Measurements from ENCODE around the gene RHBDD1. TPM values are rescaled to one million over a fixed set of nuclear protein-coding genes. Genes with fewer than 3 reads are reported as not detected.

Gene RHBDD1
- total RNA-seq, 3 donors from 2014 or later (not counting 1 experiment from before 2014, with no cell fraction given) = 33.7 to 49.7 (median 47.7) TPM

GRCh38 chr2:226855787-226856186 is 19.9 kb downstream of the RHBDD1 start:
- no peaks in the 10 kb centered on the region for H3K4me1 ChIP-seq (ENCODE audit: control insufficient read depth, insufficient read depth, low read length)
- no peak for ATAC-seq
- no peak overlapping the region for H3K27ac Mint-ChIP-seq
- no peak overlapping the region for H3K4me3 Mint-ChIP-seq
- no peaks in the 10 kb centered on the region for H3K36me3 Mint-ChIP-seq
- no peaks in the 10 kb centered on the region for H3K9me3 ChIP-seq (ENCODE audit: control insufficient read depth, insufficient read depth, low read length)
- H3K9me3 Mint-ChIP-seq = no peaks in the 10 kb centered on the region
- no peak overlapping the region for H3K27ac ChIP-seq (ENCODE audit: low read length)
- H3K36me3 ChIP-seq (ENCODE audit: control insufficient read depth, insufficient read depth, low read length) = no peaks in the 10 kb centered on the region
- no peaks in the 10 kb centered on the region for H3K27me3 ChIP-seq (ENCODE audit: control insufficient read depth, insufficient read depth, low read length)
- no CpG with 5 or more reads among the region's 2 CpGs for WGBS (ENCODE audit: insufficient coverage)
- H3K4me1 Mint-ChIP-seq = peaks cover 4 to 8% of the 10 kb centered on the region in 2 donors
- no peak for DNase-seq
- H3K27me3 Mint-ChIP-seq (ENCODE audit: low read depth in 2 of 2) = no peaks in the 10 kb centered on the region
- intact Hi-C loops (cut with micrococcal nuclease) = no loop called here
- H3K4me3 ChIP-seq (ENCODE audit: low read length) = no peak overlapping the region
- no peak for TF ChIP-seq CTCF (IDR thresholded peaks at IDR 0.05)

GRCh38 chr2:226860087-226860486 is 24.2 kb downstream of the RHBDD1 start:
- TF ChIP-seq CTCF (IDR thresholded peaks at IDR 0.05) = no peak
- no peak overlapping the region for H3K4me3 ChIP-seq (ENCODE audit: low read length)
- Mint-ChIP-seq H3K36me3 (peaks cover 7% of the 10 kb centered on the region), H3K9me3 (no peaks in the 10 kb centered on the region), H3K27me3 (ENCODE audit: low read depth in 2 of 2) (no peaks in the 10 kb centered on the region), H3K4me3 (no peak overlapping the region), H3K4me1 (peaks cover 30 to 34% of the 10 kb centered on the region in 2 donors), H3K27ac (no peak overlapping the region)
- peaks cover 7% of the 10 kb centered on the region for H3K36me3 ChIP-seq (ENCODE audit: control insufficient read depth, insufficient read depth, low read length)
- H3K9me3 ChIP-seq (ENCODE audit: control insufficient read depth, insufficient read depth, low read length) = no peaks in the 10 kb centered on the region
- intact Hi-C loops (cut with micrococcal nuclease) = no loop called here
- H3K27ac ChIP-seq (ENCODE audit: low read length) = no peak overlapping the region
- DNase-seq = no peak
- peaks cover 12% of the 10 kb centered on the region for H3K4me1 ChIP-seq (ENCODE audit: control insufficient read depth, insufficient read depth, low read length)
- H3K27me3 ChIP-seq (ENCODE audit: control insufficient read depth, insufficient read depth, low read length) = no peaks in the 10 kb centered on the region
- ATAC-seq = no peak

GRCh38 chr2:226862623-226863022 is 26.8 kb downstream of the RHBDD1 start:
- WGBS (ENCODE audit: insufficient coverage) = 65% methylated on average over 2 of the region's 2 CpGs
- Mint-ChIP-seq H3K27me3 (ENCODE audit: low read depth in 2 of 2) (no peaks in the 10 kb centered on the region), H3K4me1 (peaks cover 30 to 38% of the 10 kb centered on the region in 2 donors), H3K9me3 (no peaks in the 10 kb centered on the region), H3K27ac (no peak overlapping the region), H3K4me3 (no peak overlapping the region), H3K36me3 (peaks cover 7% of the 10 kb centered on the region)
- intact Hi-C loops (cut with micrococcal nuclease) = no loop called here
- no peaks in the 10 kb centered on the region for H3K27me3 ChIP-seq (ENCODE audit: control insufficient read depth, insufficient read depth, low read length)
- H3K4me3 ChIP-seq (ENCODE audit: low read length) = no peak overlapping the region
- no peak for TF ChIP-seq CTCF (IDR thresholded peaks at IDR 0.05)
- no peak overlapping the region for H3K27ac ChIP-seq (ENCODE audit: low read length)
- peaks cover 12% of the 10 kb centered on the region for H3K4me1 ChIP-seq (ENCODE audit: control insufficient read depth, insufficient read depth, low read length)
- DNase-seq (no peak), ATAC-seq (peak in 1 of 3 donors; percentile 30)
- H3K36me3 ChIP-seq (ENCODE audit: control insufficient read depth, insufficient read depth, low read length) = peaks cover 13% of the 10 kb centered on the region
- H3K9me3 ChIP-seq (ENCODE audit: control insufficient read depth, insufficient read depth, low read length) = no peaks in the 10 kb centered on the region

- H3K36me3 Mint-ChIP-seq = peaks cover 19% of the 10 kb centered on the region
Measured at GRCh38 chr2:226865273-226865672, 29.4 kb downstream of the RHBDD1 start.

More at GRCh38 chr2:226865273-226865672, 29.4 kb downstream of the RHBDD1 start:
- WGBS (ENCODE audit: insufficient coverage) = 98% methylated on average over 1 of the region's 1 CpG
- H3K4me1 ChIP-seq (ENCODE audit: control insufficient read depth, insufficient read depth, low read length) = peaks cover 12% of the 10 kb centered on the region
- ATAC-seq (no peak), DNase-seq (no peak)
- no peak overlapping the region for H3K27ac Mint-ChIP-seq
- TF ChIP-seq CTCF (IDR thresholded peaks at IDR 0.05) = no peak
- no peaks in the 10 kb centered on the region for H3K27me3 Mint-ChIP-seq (ENCODE audit: low read depth in 2 of 2)
- intact Hi-C loops (cut with micrococcal nuclease) = no loop called here
- H3K27me3 ChIP-seq (ENCODE audit: control insufficient read depth, insufficient read depth, low read length) = no peaks in the 10 kb centered on the region
- peaks cover 21% of the 10 kb centered on the region for H3K36me3 ChIP-seq (ENCODE audit: control insufficient read depth, insufficient read depth, low read length)
- peaks cover 30% of the 10 kb centered on the region in 2 donors for H3K4me1 Mint-ChIP-seq
- H3K27ac ChIP-seq (ENCODE audit: low read length) = no peak overlapping the region
- H3K4me3 ChIP-seq (ENCODE audit: low read length) = no peak overlapping the region
- no peak overlapping the region for H3K4me3 Mint-ChIP-seq
- no peaks in the 10 kb centered on the region for H3K9me3 ChIP-seq (ENCODE audit: control insufficient read depth, insufficient read depth, low read length)
- no peaks in the 10 kb centered on the region for H3K9me3 Mint-ChIP-seq

All from natural killer cell (primary cell).